ENCODE data around the gene PPP1R13B. TPM values are rescaled to one million over a fixed set of nuclear protein-coding genes. Genes with fewer than 3 reads are reported as not detected.

Gene PPP1R13B
- polyA plus RNA-seq, 2 of the 4 experiments (the other 2 are of a cell fraction) = 2.2 to 2.7 TPM

DNA sequence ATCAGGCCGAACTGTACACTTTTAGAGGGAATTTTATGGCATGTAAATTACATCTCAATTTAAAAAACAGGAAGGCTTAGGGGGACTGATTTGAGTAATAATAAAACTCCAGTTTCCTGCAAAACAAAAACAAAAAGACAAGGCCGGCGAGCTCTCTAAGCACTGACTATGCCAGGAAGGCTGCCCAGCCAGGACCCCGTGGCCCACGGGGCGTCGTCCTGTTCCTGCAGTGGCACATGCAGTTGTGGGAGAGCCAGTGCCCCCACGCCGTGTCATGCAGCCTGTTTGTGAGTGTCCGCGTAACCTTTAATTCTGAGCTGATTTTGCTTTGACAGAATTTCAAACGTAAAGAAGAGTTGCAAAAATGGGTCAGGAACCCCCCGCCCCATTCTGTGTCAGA, 142.7 kb downstream of the PPP1R13B start:
- FAIRE-seq (no peak), ATAC-seq (no peak), DNase-seq (ENCODE audit: low read depth in 1 of 2, low spot score in 1 of 2) (no peak)
- TF ChIP-seq POLR2A (IDR thresholded peaks at IDR 0.05; ENCODE audit: low read length) (no peak), FOSL2 (IDR thresholded peaks at IDR 0.05) (no peak), FOSL2 (CRISPR knock-in tag; IDR thresholded peaks at IDR 0.05) (no peak), HOXB13 (CRISPR knock-in tag; IDR thresholded peaks at IDR 0.05; ENCODE audit: low read depth) (no peak), RNF2 (IDR thresholded peaks at IDR 0.05; ENCODE audit: borderline replicate concordance, low read depth) (no peak), CBX2 (IDR thresholded peaks at IDR 0.05; ENCODE audit: borderline replicate concordance, low read depth) (no peak), ZSCAN20 (CRISPR knock-in tag; IDR thresholded peaks at IDR 0.05) (no peak), RCOR1 (IDR thresholded peaks at IDR 0.05; ENCODE audit: low read depth, low read length) (no peak), MAFK (IDR thresholded peaks at IDR 0.05; ENCODE audit: partially characterized antibody) (no peak)
- TF ChIP-seq, protein P1, sequence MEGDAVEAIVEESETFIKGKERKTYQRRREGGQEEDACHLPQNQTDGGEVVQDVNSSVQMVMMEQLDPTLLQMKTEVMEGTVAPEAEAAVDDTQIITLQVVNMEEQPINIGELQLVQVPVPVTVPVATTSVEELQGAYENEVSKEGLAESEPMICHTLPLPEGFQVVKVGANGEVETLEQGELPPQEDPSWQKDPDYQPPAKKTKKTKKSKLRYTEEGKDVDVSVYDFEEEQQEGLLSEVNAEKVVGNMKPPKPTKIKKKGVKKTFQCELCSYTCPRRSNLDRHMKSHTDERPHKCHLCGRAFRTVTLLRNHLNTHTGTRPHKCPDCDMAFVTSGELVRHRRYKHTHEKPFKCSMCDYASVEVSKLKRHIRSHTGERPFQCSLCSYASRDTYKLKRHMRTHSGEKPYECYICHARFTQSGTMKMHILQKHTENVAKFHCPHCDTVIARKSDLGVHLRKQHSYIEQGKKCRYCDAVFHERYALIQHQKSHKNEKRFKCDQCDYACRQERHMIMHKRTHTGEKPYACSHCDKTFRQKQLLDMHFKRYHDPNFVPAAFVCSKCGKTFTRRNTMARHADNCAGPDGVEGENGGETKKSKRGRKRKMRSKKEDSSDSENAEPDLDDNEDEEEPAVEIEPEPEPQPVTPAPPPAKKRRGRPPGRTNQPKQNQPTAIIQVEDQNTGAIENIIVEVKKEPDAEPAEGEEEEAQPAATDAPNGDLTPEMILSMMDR (IDR thresholded peaks at IDR 0.05) = no peak
- TF ChIP-seq, protein P2, sequence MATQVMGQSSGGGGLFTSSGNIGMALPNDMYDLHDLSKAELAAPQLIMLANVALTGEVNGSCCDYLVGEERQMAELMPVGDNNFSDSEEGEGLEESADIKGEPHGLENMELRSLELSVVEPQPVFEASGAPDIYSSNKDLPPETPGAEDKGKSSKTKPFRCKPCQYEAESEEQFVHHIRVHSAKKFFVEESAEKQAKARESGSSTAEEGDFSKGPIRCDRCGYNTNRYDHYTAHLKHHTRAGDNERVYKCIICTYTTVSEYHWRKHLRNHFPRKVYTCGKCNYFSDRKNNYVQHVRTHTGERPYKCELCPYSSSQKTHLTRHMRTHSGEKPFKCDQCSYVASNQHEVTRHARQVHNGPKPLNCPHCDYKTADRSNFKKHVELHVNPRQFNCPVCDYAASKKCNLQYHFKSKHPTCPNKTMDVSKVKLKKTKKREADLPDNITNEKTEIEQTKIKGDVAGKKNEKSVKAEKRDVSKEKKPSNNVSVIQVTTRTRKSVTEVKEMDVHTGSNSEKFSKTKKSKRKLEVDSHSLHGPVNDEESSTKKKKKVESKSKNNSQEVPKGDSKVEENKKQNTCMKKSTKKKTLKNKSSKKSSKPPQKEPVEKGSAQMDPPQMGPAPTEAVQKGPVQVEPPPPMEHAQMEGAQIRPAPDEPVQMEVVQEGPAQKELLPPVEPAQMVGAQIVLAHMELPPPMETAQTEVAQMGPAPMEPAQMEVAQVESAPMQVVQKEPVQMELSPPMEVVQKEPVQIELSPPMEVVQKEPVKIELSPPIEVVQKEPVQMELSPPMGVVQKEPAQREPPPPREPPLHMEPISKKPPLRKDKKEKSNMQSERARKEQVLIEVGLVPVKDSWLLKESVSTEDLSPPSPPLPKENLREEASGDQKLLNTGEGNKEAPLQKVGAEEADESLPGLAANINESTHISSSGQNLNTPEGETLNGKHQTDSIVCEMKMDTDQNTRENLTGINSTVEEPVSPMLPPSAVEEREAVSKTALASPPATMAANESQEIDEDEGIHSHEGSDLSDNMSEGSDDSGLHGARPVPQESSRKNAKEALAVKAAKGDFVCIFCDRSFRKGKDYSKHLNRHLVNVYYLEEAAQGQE (IDR thresholded peaks at IDR 0.05) = no peak
- H3K4me2 ChIP-seq = no peak overlapping the region
- 92% methylated on average over 13 of the region's 13 CpGs for WGBS (ENCODE audit: missing lambda C conversion rate)
- no peaks in the 10 kb centered on the region for H3K4me1 ChIP-seq
- CTCF ChIA-PET = interaction anchor here (1.0 to 1.5 kb wide), 3 partner anchors 9 to 134 kb away, joined by 3 to 5 read pairs (median 3); no protein-coding TSS in a partner anchor
- no peak overlapping the region for H3K27ac ChIP-seq
- POLR2A ChIA-PET = no interaction called here
- H3K4me3 ChIP-seq = no peak overlapping the region
- H3K9me3 ChIP-seq = no peaks in the 10 kb centered on the region

DNA sequence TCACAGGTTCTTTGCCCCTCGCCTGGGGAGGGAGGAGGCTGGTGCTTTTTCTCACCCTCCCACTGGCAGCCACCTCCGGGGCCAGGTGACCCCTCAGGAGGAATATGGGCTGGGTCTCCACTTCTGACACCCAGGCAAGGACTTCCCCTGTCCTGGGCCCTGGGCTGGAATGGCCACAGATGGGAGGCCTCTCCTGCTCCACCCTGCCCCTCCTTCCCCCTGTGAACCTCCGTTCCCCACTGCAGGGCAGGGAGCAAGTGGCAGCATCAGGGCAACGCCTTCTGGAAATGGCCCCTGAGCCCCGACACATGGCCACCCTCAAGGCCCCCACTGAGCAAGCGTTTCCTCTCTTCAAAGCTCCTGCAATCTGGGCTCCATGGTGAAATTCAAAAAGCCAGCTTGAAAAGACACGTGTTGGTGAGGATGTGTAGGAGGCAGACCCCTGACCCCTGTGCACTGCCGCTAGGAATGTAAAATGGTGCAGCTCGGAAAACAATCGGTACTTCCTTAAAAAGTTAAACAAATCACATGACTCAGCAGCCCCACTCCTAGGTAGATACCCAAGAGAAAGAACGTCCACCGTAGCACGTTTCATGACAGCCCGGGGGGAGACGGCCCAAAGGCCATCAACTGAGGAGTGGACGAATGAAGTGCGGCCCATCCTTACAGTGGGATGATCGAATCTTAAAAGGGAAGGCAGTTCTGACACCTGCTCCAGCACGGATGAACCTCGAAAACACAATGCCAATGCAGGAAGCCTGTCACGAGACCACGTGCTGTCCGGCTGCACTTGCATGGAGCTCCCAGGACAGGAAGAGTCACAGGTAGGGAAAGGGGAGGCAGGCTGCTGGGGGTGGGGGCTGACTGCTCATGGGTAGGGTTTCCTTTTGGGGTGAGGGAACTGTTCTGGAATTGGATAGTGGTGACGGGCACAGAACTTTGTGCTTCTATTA, 143.7 kb downstream of the PPP1R13B start:
- Histone ChIP-seq H3K4me3 (no peak overlapping the region), H3K27ac (no peak overlapping the region), H3K4me2 (no peak overlapping the region), H3K9me3 (no peaks in the 10 kb centered on the region), H3K4me1 (no peaks in the 10 kb centered on the region)
- DNase-seq (ENCODE audit: low read depth in 1 of 2, low spot score in 1 of 2) = no peak
- FAIRE-seq = no peak
- WGBS (ENCODE audit: missing lambda C conversion rate) = 89% methylated on average over 23 of the region's 24 CpGs
- TF ChIP-seq FOSB (CRISPR knock-in tag; IDR thresholded peaks at IDR 0.05) = no peak
- TF ChIP-seq CEBPB (IDR thresholded peaks at IDR 0.05) = no peak
- TF ChIP-seq, protein P3, sequence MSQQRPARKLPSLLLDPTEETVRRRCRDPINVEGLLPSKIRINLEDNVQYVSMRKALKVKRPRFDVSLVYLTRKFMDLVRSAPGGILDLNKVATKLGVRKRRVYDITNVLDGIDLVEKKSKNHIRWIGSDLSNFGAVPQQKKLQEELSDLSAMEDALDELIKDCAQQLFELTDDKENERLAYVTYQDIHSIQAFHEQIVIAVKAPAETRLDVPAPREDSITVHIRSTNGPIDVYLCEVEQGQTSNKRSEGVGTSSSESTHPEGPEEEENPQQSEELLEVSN (IDR thresholded peaks at IDR 0.05; ENCODE audit: borderline replicate concordance, low read depth) = no peak
- TF ChIP-seq CBX2 (IDR thresholded peaks at IDR 0.05; ENCODE audit: borderline replicate concordance, low read depth) = no peak
- TF ChIP-seq RARB (CRISPR knock-in tag; IDR thresholded peaks at IDR 0.05) = no peak
- no peak for TF ChIP-seq NFE2L2 (conservative IDR thresholded peaks at IDR 0.05; ENCODE audit: low read length)
- no peak for TF ChIP-seq BHLHE40 (IDR thresholded peaks at IDR 0.05; ENCODE audit: low read depth, low read length)
- TF ChIP-seq RFX5 (IDR thresholded peaks at IDR 0.05) = no peak
- no peak for TF ChIP-seq CHD2 (IDR thresholded peaks at IDR 0.05; ENCODE audit: low read length, partially characterized antibody)
- no peak for TF ChIP-seq HOXA7 (CRISPR knock-in tag; IDR thresholded peaks at IDR 0.05)
- TF ChIP-seq RCOR1 (IDR thresholded peaks at IDR 0.05; ENCODE audit: low read depth, low read length) = no peak
- TF ChIP-seq, protein P2 (IDR thresholded peaks at IDR 0.05) = no peak
- no peak for TF ChIP-seq ZC3H11A (IDR thresholded peaks at IDR 0.05)
- TF ChIP-seq SMC3 (IDR thresholded peaks at IDR 0.05) = no peak
- ATAC-seq = no peak
- CTCF ChIA-PET = interaction anchor here (0.7 to 1.3 kb wide), 5 partner anchors 8 to 68 kb away, joined by 3 to 4 read pairs (median 3); no protein-coding TSS in a partner anchor
- POLR2A ChIA-PET = no interaction called here

Measured in A549 (cell line).